IPS-NIHi7 (cell line): ENCODE measurements around the gene NEK11.
"Not testable (repeated sequence)": the region's sequence is repeated elsewhere in the genome, so short reads cannot be mapped to it uniquely, and the experiment has no call there.

Experiments
- DNase-seq: peaks from one replicate; pipeline ENCODE4 v3.0.0; 2012; ENCODE audit warnings: mixed read lengths; ENCODE audit errors: extremely low spot score

NEK11 gene

GRCh38 chr3:131356006-131356595, 329.4 kb downstream of the NEK11 start:
- DNase-seq, result no peak

DNA sequence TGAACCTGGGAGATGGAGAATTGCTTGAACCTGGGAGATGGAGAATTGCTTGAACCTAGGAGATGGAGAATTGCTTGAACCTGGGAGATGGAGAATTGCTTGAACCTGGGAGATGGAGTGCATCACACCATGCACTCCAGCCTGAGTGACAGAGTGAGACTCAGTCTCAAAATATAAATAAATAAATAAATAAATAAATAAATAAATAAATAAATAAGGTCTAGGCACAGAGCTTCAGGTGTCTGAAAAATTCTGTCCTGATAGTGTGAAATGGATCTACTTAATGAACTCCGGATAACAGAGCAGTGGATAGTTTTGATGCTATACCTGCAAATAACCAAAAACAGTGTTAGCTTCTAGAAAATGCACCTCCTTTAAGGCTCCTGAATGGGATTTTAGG, 330.6 kb downstream of the NEK11 start:
- DNase-seq, result no peak

DNA sequence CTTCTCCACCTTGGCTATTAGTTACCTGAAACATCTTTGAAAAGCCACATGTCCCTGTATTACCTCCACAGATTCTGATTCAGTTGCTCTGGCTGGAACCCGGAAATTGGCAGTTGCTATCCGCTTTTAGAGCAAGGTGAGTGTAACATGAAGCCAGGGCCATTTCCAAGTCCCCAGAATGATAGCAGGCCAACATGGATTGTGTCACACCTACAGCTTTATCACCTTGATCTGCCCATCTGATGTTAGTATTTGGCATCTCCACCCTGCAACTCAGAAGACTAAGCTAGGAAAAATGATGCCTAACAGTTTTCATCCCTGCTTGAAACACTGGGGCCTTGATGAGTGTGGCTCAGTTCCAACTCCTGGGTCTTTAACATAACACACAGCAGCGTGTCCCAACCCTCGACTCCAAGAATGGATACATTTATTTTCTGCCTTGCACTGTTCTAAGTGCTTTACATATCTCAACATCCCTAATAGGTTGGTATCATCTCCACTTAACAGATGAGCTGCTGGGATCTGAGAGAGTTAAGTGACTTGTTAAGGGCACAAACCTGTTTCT, 333.6 kb downstream of the NEK11 start:
- DNase-seq, result no peak

DNA sequence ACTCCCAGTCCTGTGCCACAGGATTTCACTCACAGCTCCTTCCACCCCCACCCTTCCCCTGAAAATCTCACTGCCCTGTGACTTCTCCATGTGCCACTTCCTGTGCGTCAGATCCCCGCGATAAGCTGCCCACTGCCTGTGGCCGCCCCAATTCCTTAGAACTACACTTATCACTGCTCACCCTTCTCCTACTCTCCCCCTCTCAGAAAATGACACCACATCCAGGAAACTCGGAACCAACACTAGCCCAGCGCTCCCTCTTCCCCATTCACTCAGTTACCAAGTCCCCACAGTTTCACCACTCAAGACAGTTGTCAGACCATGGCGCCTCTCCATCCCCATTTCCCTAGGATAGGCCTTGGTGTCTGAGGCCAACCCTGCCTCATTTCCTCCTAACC, 334.4 kb downstream of the NEK11 start:
- DNase-seq, result not testable (repeated sequence)

DNA sequence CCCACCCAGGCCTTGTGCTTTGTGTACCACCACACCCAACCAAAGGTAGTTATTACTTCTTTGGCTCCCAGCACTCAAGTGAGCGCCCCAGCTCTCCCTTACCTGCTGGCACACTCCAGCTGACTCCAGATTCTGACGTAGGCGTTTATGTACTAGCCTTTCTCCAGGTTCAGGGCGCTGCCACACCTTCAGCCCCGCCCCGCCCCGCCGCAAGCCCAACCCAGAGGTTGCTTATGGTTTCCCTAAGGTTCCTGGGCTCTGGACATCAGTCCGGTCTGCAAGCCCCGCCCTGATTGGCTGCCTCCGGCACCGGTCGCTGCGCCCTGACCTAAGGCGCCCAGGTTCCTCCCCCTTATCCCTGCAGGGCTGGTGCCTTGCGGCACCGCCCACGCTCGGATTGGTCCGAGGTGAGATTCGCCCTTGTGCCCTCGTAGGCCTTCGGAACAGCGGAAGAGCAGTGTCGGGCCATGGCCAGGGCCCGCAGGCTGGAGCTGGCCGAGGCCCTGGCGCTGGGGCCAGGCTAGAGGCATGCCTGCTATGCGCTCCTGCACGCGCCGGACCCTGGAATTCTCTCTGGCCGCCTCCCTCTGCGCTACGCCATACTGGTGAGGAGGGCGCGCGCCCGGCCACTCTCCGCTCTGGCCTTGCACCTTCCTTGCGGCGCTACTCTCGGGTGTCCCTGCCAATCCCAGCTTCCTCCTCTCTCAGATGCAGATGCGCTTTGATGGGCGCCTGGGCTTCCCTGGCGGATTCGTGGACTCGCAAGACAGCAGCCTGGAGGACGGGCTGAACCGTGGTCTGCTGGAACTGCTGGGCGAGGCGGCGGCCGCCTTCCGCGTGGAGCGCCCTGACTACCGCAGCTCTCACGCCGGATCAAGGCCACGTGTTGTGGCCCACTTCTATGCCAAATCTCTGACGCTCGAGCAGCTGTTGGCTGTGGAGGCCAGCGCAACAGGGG, 335.1 kb downstream of the NEK11 start:
- DNase-seq, result peak; percentile 97

DNA sequence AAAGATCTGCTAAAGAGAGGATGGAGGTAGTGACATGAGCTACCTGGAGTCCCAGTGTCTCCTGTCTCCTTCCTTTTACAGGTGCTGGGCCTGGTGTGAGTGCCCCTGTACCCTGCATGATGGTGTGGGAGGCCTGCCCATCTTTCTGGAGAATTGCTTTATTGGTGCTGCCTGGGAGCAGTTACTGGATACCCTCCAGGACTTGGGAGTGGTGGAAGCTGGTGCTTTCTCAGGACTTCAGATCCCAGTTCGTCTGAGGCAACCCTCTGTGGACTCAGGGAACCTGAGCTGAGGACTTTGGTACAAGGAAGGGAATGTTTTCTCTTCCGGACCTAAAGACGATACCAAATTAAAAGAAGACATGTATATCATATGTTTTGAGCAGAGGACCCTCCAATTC, 336.6 kb downstream of the NEK11 start:
- DNase-seq, result no peak

DNA sequence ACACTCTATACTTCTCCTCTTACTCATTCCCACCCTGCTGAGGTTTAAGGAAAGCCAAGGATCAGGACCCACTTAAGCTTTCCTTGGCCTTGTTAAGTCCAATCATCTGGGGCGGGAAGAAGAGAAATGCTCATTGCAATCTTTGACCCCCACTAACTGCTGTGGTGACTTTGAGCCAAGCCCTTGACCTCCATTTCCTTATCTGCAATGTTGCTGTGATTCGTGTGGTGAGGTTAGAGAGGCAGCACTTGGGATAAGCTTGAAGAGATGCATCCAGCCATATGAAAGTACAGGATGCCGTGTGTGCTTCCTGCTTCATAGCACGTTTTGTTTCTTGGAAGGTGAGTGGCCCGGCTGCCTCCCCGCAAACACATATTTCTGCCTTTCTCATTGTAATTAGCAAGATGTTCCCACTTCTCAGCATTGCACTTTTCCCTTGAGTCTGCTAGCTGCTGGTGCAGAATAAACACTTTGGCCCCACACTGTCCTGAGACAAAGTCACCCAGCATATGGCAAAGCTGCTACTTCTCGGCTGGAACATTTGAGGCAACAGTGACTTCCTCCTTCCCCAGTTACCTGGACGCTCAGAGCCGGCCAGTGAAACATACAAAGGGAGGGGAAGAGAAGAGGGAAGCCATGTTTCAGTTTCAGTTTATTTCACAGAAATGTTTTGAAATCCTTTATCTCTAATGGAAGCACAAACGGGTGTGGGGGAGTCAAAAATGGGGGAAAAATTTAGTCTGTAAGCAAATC, 344.4 kb downstream of the NEK11 start:
- DNase-seq, result no peak

DNA sequence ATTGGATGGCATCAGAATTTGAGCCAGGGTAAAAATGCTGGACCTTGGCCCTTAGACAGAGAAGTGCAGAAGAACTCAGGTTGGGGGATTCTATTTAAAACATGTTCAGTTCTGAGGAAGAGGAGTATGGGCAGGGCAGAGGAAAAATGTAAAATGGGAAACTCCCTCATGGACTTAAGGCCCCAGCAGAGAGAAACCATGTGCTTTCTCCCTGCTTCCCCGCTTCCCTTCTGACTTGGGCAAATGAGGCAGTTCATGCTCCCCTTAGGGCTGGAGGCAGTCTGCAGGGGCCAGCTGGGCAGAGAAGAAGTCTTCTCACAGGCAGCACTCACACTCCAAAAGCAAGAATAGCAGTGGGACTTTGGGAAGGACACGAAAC, 345.0 kb downstream of the NEK11 start:
- no peak for DNase-seq

DNA sequence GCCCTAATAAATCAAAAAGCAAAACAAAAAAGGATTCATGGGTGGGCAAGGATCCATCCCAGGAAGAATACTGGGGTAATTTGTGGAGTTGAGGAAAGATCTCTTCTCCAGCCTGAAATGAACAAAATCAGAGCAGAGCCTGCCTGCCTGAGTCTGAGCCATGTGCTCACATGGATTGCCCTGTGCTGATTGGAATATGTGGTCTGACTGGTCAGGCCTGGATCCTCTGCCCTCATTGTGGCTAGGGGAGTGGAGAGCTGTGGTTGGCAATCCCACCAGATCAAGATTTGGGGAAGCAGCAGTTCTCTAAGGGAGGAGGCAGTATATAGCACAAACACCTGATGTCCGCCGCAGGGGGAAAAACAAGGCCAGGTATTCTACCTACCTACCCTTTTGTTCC, 348.1 kb downstream of the NEK11 start:
- no peak for DNase-seq

- not testable (repeated sequence) for DNase-seq
These were observed 354.3 kb downstream of the NEK11 start for GRCh38 chr3:131380821-131381444.

GRCh38 chr3:131381445-131382291, 355.0 kb downstream of the NEK11 start, which contains the start of gene NUDT16:
NUDT16 (plus strand) TSS chr3:131381774; CDS start chr3:131381805, 31 bp downstream.
- DNase-seq, result peak; percentile 99

GRCh38 chr3:131386429-131387165, 359.9 kb downstream of the NEK11 start:
- no peak for DNase-seq

- DNase-seq, result no peak
These were observed 361.3 kb downstream of the NEK11 start for GRCh38 chr3:131387796-131388489.

DNA sequence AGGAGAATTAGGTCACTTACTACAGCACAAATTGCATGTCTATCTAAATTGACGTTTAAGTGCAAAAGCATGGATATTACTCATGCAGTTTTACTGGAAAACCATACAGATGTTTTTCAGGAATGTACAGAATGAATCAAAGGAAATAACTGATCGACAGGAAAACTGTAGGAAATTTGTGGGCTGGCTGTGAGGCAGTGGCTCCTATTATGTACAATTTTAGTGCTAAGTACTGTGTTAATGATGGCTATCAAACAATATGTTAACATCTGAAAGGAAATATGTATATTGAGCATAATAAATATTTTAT, 361.8 kb downstream of the NEK11 start:
- DNase-seq, result no peak

DNA sequence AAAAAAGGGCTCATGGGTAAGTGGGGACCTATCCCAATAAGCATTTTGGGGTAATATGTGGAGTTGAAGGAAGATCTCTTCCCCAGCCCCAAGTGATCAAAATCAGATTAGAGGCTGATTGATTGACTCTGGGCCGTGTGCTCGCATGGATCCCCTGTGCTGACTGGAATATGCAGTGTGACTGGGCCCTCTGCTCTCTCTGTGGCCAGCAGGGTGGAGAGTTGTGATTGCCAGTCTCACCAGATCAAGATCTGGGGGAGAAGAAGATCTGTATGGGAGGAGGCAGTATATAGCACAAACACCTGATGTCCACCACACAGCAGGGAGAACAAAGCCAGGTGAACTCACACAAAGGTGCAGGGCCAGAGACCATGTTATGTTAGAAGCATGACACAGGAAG, 363.7 kb downstream of the NEK11 start:
- DNase-seq, result no peak

GRCh38 chr3:131393051-131393450, 366.4 kb downstream of the NEK11 start:
- no peak for DNase-seq

- DNase-seq, result no peak
These were observed 367.2 kb downstream of the NEK11 start for GRCh38 chr3:131393868-131394267.

DNA sequence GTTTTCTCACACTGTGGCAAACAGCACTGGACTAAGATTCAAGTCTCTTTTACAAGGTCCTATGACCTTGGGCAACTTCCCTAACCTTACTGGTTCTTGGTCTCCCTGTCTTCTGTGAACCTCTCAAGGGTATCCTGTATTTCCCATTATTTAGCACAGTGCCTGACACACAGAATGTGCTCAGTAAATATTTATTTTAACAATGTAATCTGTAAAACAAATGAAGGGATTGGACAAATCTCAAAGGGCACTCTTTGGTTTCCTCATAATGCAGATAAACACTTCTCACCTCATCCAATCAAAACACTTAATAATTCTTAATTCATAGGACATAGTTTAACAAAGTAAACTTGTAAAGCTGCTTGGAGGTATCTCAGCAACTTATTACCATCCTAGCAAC, 367.7 kb downstream of the NEK11 start:
- no peak for DNase-seq

DNA sequence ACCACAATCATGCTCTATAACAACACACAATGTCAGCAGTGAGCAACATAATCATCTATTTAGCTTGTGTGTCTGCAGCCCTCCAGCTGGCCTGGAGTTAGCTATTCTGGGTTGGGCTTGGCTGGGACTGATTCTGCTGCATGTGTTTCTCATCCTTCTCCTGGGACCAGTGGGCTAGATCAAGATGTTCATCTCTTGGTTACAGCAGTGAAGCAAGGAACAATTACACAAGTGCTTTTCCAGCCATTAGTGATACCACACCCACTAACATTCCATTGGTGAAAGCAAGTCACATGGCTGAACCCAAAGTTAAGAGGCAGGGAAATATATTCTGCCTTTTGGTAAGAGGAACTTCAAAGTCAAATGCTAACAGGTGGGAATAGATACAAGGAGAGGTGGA, 369.5 kb downstream of the NEK11 start:
- no peak for DNase-seq

GRCh38 chr3:131397889-131398288, 371.2 kb downstream of the NEK11 start:
- no peak for DNase-seq
